GM18505 (cell line): ENCODE data around the gene ZNF331.
"Not testable (repeated sequence)": the region's sequence is repeated elsewhere in the genome, so short reads cannot be mapped to it uniquely, and the experiment has no call there.

ENCODE experiments used
- ATAC-seq: cut with Tn5 transposase; IDR thresholded peaks from one replicate; pipeline ENCODE4 v1.9.1; 2021; ENCODE audit not compliant: unreplicated experiment
- POLR2A ChIP-seq: IDR thresholded peaks from 4 replicates; pipeline ENCODE4 v1.6.1; 2011; ENCODE audit warnings: borderline replicate concordance; ENCODE audit not compliant: insufficient read depth, insufficient read length; ENCODE audit errors: extremely low read depth

ZNF331 gene

DNA sequence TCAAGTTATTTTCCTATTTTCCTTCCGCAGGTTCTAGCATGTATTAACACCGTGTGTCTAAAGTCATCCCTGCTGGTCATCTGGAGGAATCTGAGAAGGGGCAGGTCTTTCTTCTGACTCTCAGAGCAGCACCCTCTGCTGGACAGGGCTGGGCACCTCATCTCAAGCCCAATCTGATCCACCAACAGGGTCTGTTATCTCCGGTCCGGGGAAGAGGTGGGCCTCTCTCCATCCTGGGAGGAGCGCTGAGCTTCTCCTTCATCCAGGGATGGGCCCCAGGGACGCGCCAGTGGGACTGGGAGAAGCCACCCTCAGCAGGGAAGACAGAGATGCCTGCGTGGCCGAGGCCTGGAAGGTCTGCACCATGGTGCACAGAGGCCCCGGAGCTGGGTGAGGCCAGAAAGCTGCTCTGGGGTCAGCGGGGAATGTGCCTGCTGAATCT is 26.0 kb upstream of the ZNF331 start:
- TF ChIP-seq POLR2A = no peak
- ATAC-seq = no peak

DNA sequence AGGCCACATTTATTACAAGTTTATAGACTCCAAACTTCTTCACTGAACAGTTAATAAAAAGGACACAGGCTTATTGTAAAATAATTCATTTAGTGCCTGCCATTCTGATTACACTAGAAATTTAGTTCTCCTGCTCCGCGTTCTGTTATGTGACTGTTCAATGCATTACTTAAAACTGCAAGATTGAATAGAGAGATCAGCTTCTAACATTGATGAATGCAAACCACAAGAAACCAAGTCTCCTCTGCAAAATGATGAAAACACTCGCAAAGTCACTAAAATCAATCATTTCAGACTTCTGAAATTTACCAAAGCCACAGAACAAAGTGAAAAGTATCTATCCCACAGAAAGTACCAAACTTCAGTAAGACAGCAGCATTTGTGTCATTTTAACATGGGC is 22.9 kb upstream of the ZNF331 start:
- ATAC-seq = not testable (repeated sequence)

DNA sequence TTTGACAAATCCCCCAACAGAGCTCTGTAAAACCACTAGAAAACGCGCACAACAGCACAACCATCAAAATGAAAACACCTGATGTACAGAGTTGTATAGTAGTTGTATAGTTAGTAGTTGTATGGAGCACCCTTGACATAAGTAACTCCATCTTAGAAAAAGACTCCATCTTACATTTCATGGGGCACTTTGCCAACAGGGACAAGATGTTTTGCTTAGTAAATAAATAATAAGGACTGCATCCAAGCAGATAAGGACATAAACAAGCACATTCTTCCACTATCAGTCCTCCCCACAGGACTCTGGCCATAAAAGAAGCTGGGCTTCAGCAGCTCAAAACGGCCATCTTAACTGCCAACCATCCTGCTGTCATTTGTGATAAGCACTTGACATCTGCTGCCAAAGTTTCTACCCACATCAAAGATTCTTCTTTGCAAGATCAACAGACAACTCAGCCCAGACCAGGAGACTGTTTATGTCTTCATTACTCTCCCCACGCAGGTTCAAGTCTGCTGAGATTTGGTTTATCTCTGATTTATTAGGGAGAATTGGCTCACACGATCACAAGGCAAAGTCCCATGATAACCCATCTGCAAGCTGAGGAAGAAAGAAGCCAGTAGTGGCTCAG is 20.7 kb upstream of the ZNF331 start:
- ATAC-seq = no peak
- no peak for TF ChIP-seq POLR2A

DNA sequence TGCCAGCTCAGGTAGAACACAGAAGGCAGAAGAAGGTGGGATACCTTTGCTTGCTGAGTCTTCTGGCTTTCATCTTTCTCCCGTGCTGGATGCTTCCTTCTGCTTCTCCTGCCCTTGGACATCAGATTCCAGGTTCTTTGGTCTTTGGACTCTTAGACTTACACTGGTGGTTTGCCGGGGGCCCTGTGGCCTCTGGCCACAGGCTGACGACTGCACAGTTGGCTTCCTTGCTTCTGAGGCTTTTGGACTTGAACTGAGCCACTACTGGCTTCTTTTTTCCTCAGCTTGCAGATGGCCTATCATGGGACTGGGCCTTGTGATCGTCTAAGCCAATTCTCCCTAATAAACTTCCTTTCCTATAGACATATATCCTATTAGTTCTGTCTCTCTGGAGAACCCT is 19.8 kb upstream of the ZNF331 start:
- ATAC-seq = no peak
- TF ChIP-seq POLR2A = no peak

DNA sequence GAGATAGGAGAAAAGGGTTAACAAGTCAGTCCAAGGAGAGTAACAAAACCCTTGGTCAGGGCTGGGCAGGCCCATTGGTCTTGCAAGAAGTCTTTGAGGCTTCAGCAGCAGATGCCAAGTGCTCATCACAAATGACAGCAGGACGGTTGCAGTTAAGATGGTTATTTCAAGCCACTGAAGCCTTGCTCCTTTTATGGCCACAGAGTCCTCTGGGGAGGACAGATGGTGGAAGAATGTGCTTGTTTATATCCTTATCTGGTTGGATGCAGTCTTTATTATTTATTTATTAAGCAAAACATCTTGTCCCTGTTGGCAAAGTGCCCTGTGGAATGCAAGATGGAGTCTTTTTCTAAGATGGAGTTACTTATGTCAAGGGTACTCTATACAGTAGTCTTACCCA is 19.2 kb upstream of the ZNF331 start:
- no peak for ATAC-seq
- TF ChIP-seq POLR2A = no peak

GRCh38 chr19:53519446-53519845 is 18.5 kb upstream of the ZNF331 start:
- no peak for ATAC-seq
- no peak for TF ChIP-seq POLR2A

DNA sequence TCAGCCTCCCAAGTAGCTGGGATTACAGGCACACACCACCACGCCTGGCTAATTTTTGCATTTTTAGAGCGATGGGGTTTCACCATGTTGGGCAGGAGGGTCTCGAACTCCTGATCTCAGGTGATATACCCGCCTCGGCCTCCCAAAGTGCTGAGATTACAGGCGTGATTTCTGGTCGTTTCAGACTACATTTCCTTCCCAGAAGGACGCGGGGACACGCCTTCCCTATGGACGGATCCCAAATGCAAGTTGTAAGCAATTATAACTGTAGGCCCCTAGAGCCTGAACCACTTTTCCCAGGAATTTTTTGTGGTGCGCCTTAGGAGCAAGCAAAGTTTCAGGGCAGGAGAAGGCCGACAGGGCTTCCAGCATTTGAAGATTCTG is 17.8 kb upstream of the ZNF331 start:
- ATAC-seq = no peak
- no peak for TF ChIP-seq POLR2A

DNA sequence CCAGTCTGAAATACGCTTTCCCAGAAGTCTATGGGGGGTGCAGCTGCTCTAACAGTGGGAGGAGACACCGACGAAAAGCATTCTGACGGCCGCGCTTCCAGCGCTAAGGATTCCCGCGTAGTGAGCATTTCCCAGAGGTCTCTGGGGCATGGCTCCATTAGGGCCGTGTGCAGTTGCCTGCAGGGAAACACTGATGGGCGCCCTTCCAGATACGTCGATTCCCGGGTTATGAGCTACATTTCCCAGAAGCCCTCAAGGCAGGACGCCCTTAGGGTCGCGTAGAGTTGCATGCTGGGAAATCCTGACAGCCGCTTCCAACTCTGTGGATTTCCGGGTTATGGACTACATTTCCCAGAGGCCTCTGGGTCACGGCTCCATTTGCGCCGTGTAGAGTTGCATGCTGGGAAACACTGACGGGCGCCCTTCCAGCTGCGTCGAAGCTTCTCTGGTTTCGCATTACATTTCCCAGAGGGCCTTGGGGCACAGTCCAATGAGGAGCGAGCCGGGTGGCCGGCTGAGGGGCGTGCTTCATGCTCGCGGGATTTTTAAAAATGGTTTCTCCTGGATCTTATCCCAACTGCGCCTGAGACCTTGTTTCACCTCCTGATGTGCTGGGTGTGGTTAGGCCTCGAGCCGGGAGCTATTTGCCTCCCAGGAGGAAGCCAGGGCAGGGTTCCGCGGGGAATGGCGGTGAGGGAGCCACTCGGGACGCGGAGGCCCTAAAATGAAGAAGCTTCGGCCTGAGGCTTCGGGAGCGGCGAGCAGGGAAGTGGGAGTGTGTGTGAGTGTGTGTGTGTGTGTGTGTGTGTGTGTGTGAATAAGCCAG is 17.2 kb upstream of the ZNF331 start:
- peak; percentile 96 for ATAC-seq
- peak; percentile 42 for TF ChIP-seq POLR2A

DNA sequence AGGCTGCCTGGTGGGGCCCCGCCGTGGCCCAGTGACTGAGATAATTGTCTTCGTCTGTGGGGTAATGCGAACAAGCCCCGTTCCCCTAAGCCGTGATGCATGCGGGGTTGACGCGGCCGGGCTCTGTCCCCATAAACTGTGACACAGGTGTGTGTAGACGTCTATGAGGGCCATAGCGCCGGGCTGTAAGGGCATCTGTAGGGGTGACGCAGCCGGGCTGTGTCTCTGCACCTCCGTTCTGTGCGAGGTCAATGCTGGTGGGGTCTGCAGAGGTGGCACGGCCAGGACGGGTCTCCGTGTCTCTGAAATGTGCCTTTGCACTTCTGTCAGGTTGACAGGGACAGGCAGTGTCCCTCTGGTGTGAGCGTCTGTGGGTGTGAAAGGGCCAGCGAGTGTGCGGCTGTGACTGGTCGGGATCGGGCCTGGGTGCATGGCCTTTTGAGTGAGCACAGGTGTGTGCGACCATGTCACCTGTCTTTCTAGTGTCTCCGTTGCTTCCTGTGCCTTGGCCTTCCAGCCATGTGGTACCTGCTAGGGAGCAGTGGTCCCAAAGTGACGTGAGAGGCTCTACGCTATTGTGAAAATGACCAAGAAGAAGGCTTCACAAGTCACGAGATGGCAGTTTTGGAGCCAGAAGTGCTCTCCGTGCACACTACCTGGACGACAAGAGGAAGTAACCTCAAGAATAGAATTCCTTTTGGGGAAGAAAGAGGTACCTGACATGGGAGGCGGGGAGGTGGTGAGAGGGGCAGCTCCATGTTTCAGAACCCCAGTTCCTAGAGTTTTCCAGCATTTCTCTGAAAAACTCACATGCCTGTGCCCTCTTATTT is 16.4 kb upstream of the ZNF331 start:
- ATAC-seq = no peak
- TF ChIP-seq POLR2A = no peak

DNA sequence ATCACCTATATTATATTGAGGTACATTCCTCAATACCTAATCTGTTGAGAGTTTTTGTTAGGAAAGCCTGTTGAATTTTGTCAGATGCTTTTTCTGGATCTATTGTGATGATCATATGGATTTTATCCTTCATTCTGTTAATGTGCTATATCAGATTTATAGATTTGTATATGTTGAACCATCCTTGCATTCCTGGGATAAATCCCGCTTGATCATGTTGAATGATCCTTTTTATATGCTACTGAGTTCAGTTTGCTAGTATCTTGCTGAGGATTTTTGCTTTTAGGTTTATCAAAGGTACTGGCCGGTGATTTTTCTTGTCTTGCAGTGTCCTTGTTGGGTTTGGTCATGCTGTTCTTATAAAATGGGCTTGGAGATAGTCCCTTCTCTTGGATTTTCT is 12.0 kb upstream of the ZNF331 start:
- TF ChIP-seq POLR2A = no peak
- no peak for ATAC-seq

GRCh38 chr19:53530622-53531021 is 7.3 kb upstream of the ZNF331 start:
- no peak for ATAC-seq
- no peak for TF ChIP-seq POLR2A

DNA sequence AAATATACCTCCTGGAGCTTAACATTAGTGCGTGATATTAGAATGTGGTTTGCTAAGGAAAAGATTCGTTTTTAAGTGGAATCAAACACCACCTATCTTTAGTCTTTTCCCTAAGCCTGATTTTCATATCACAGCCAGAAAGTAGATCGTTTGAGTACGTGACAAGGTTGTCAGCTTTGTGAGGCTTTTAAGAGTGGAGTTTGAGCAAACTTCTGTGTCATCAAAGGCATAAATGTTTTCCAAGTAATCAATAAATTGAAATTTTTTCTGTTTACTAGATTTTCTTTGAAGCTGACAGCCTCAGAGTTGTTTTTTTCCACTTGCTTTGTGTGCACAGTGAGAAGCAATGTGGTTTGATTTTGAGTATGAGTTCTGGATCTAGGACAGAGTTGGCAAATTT is 6.5 kb upstream of the ZNF331 start:
- no peak for ATAC-seq

GRCh38 chr19:53532362-53532761 is 5.6 kb upstream of the ZNF331 start:
- no peak for ATAC-seq
- no peak for TF ChIP-seq POLR2A

More for the DNA sequence above, 6.5 kb upstream of the ZNF331 start:
- no peak for TF ChIP-seq POLR2A

GRCh38 chr19:53536225-53536548 is 1.8 kb upstream of the ZNF331 start:
- TF ChIP-seq POLR2A = no peak
- no peak for ATAC-seq
